ENCODE results near the gene GRAMD1A.

Gene GRAMD1A

GRCh38 chr19:34982275-34982674, 17.8 kb upstream of the GRAMD1A start:
- no peak for TF ChIP-seq CTCF (IDR thresholded peaks at IDR 0.05; ENCODE audit: low read depth, low read length)
- no peak for DNase-seq (ENCODE audit: low read depth in 2 of 2)
- H3K4me3 ChIP-seq (replicated peaks in 1 of 2; ENCODE audit: low read depth in 2 of 2, low read length in 2 of 2): no peak overlapping the region

- H3K4me3 ChIP-seq (replicated peaks in 1 of 2; ENCODE audit: low read depth in 2 of 2, low read length in 2 of 2): no peak overlapping the region
- no peak for TF ChIP-seq CTCF (IDR thresholded peaks at IDR 0.05; ENCODE audit: low read depth, low read length)
These were observed 16.3 kb upstream of the GRAMD1A start for GRCh38 chr19:34983786-34984185.

DNA sequence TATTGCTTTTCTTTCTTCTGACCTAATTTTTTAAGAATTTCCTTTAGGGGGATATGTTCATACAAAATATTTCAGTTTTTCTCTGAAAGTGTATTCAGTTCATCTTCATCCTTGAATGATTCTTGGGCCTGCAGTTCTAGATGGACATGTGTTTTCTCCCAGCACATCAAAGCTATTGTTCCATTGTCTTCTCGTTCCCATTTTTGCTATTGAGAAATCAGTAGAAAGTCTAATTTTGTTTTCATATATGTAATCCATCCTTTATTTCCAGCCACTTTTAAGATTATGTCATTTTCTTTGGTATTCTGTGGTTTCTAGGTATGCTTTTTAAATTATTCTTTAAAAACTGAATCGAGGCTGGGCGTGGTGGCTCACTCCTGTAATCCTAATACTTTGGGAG, 15.8 kb upstream of the GRAMD1A start:
- no peak overlapping the region for H3K4me3 ChIP-seq (replicated peaks in 1 of 2; ENCODE audit: low read depth in 2 of 2, low read length in 2 of 2)
- no peak for DNase-seq (ENCODE audit: low read depth in 2 of 2)
- TF ChIP-seq CTCF (IDR thresholded peaks at IDR 0.05; ENCODE audit: low read depth, low read length): no peak

More at GRCh38 chr19:34983786-34984185, 16.3 kb upstream of the GRAMD1A start:
- no peak for DNase-seq (ENCODE audit: low read depth in 2 of 2)

DNA sequence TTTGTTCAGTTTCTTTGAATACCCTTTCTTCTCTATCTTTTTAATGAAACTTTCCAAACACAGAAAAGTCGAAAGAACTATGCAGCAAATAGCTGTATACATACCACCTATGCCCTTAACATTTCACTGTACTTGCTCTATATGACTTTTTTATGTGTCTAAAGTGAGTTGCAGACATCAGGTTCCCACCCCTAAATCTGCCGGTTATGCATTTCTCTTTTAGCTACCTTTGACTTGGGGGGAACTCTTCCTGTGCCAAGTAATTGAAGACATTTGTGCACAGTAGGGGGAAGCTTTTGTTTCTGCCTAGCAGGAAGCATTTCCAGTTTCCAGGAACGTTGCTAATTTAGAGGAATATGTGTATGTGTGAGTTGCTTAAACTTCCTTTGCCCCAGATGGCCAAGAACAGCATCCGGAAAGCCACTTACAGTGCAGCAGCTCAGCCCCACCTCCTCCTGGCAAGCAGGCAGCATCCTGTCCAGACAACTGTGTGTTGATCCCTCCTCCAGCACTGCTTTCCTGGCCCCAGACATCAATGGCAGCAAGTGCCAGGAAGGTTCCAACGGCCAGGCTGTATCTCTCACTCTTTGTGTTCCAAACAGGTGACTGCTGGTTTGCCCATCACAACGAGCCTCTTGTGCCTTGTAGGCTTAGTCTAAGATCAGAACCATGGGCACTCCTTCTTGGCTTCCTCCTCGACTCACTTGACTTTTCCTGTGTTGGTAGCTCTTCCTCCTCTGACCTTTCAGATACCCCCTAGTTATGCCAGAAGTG, 14.7 kb upstream of the GRAMD1A start:
- no peak for TF ChIP-seq CTCF (IDR thresholded peaks at IDR 0.05; ENCODE audit: low read depth, low read length)
- peak; percentile 59 to 90 for DNase-seq (ENCODE audit: low read depth in 2 of 2)
- no peak overlapping the region for H3K4me3 ChIP-seq (replicated peaks in 1 of 2; ENCODE audit: low read depth in 2 of 2, low read length in 2 of 2)

GRCh38 chr19:34988119-34988518, 12.0 kb upstream of the GRAMD1A start:
- TF ChIP-seq CTCF (IDR thresholded peaks at IDR 0.05; ENCODE audit: low read depth, low read length): no peak
- no peak overlapping the region for H3K4me3 ChIP-seq (replicated peaks in 1 of 2; ENCODE audit: low read depth in 2 of 2, low read length in 2 of 2)
- no peak for DNase-seq (ENCODE audit: low read depth in 2 of 2)

GRCh38 chr19:34989298-34989697, 10.8 kb upstream of the GRAMD1A start:
- TF ChIP-seq CTCF (IDR thresholded peaks at IDR 0.05; ENCODE audit: low read depth, low read length): no peak
- no peak overlapping the region for H3K4me3 ChIP-seq (replicated peaks in 1 of 2; ENCODE audit: low read depth in 2 of 2, low read length in 2 of 2)
- no peak for DNase-seq (ENCODE audit: low read depth in 2 of 2)

All from cardiac fibroblast (primary cell).